Gastroesophageal sphincter (tissue), 4 donors: ENCODE measurements around the gene HOXB4. TPM values are rescaled to one million over a fixed set of nuclear protein-coding genes. Genes with fewer than 3 reads are reported as not detected.

Experiments used
- ATAC-seq: fragments of 150-250 bp; one replicate; pipeline ENCODE4 v1.9.1; 2016; ENCODE audit warnings: mild to moderate bottlenecking, moderate library complexity
- H3K27ac ChIP-seq, 4 donors: fragments of 200-600 bp; sonication (generic) in 3 of 4; 1 replicate in 3 of 4; 2 replicates in 1 of 4; pipeline ENCODE4 v1.5.1; 2016 to 2019
- H3K27me3 ChIP-seq: fragments of 200-600 bp; sonication (generic); one replicate; pipeline ENCODE4 v1.5.1; 2019
- H3K36me3 ChIP-seq, 2 donors: fragments of 200-600 bp; sonication (generic); one replicate each; pipeline ENCODE4 v1.5.1; 2019; ENCODE audit warnings: control low read depth in 1 of 2
- H3K4me1 ChIP-seq, 3 donors: fragments of 200-600 bp; sonication (generic); 1 replicate in 2 of 3; 2 replicates in 1 of 3; pipeline ENCODE4 v1.5.1; 2016 to 2019; ENCODE audit warnings: control low read depth in 2 of 3
- H3K4me3 ChIP-seq, 2 donors: fragments of 200-600 bp; sonication (generic); one replicate each; pipeline ENCODE4 v1.5.1; 2019; ENCODE audit warnings: mild to moderate bottlenecking in 1 of 2, moderate library complexity in 1 of 2
- H3K9me3 ChIP-seq, 3 donors: fragments of 200-600 bp; sonication (generic); one replicate each; pipeline ENCODE4 v1.5.1; 2017 to 2019; ENCODE audit warnings: control low read depth in 2 of 3
- CTCF ChIP-seq, 4 experiments: fragments of 200-600 bp in 2 of 4; fragments of 450-650 bp in 2 of 4; sonication (generic) in 1 of 4; IDR thresholded peaks; one replicate each; pipeline ENCODE4 v1.5.1; 2017 to 2019; ENCODE audit warnings: antibody characterized with exemption in 4 of 4, mild to moderate bottlenecking in 2 of 4, moderate library complexity in 2 of 4
- EP300 ChIP-seq: sonication (generic); formaldehyde crosslinking; IDR thresholded peaks from one replicate; pipeline ENCODE4 v1.6.1; 2017; ENCODE audit warnings: antibody characterized with exemption, mild to moderate bottlenecking
- POLR2A ChIP-seq, 2 donors: fragments of 450-650 bp; IDR thresholded peaks; one replicate each; pipeline ENCODE4 v1.6.1; 2017; ENCODE audit warnings: antibody characterized with exemption in 2 of 2, mild to moderate bottlenecking in 2 of 2, moderate library complexity in 1 of 2
- POLR2AphosphoS5 ChIP-seq: sonication (generic); formaldehyde crosslinking; IDR thresholded peaks from one replicate; pipeline ENCODE4 v1.6.1; 2017; ENCODE audit warnings: antibody characterized with exemption
- WGBS, 2 donors: methylation state at CpG; one replicate each; pipeline ENCODE4 v1.1.5; 2018; ENCODE audit warnings: low coverage in 1 of 2; 5-methylcytosine and 5-hydroxymethylcytosine counted together
- total RNA-seq, 4 donors: library from RNA; depleted of rRNA; stranded (reverse); fragments of >200 nt; gene quantifications; one replicate each; pipeline ENCODE4 v1.1.0, GENCODE V29; 2016

Gene HOXB4
- total RNA-seq, 4 donors from 2014 or later: 3.0 to 12.9 (median 6.9) TPM

GRCh38 chr17:48576479-48577309 is 1.5 kb downstream of the HOXB4 start:
- Histone ChIP-seq H3K4me1 (peaks cover 12 to 90% (median 17%) of the 10 kb centered on the region in 3 donors), H3K9me3 (no peaks in the 10 kb centered on the region), H3K27ac (peak overlapping the region; percentile 97 to 98 (median 97)), H3K4me3 (peak overlapping the region; percentile 66 to 81), H3K27me3 (no peaks in the 10 kb centered on the region), H3K36me3 (no peaks in the 10 kb centered on the region)
- peak; percentile 83 for TF ChIP-seq POLR2AphosphoS5
- no peak for TF ChIP-seq EP300
- peak in 1 of 4 experiments; percentile 6 for TF ChIP-seq CTCF (IDR thresholded peaks at IDR 0.05)
- TF ChIP-seq POLR2A (IDR thresholded peaks at IDR 0.05): peak; percentile 52 to 67
- ATAC-seq: peak; percentile 57
- 0 to 5% methylated on average over 3 to 8 of the region's 43 CpGs for WGBS, 2 donors

- TF ChIP-seq POLR2AphosphoS5 (peak; percentile 40), EP300 (no peak), CTCF (IDR thresholded peaks at IDR 0.05) (no peak)
- Histone ChIP-seq H3K9me3 (no peaks in the 10 kb centered on the region), H3K36me3 (no peaks in the 10 kb centered on the region), H3K27ac (peak overlapping the region; percentile 97 to 98 (median 97)), H3K4me1 (peaks cover 12 to 90% (median 19%) of the 10 kb centered on the region in 3 donors), H3K27me3 (no peaks in the 10 kb centered on the region), H3K4me3 (peak overlapping the region; percentile 66 to 81)
- ATAC-seq: no peak
- WGBS, 2 donors: 15 to 19% methylated on average over 13 to 17 of the region's 22 CpGs
These were observed 2.3 kb downstream of the HOXB4 start for GRCh38 chr17:48575673-48576478.

- Histone ChIP-seq H3K36me3 (no peaks in the 10 kb centered on the region), H3K9me3 (no peaks in the 10 kb centered on the region), H3K4me1 (peaks cover 12 to 90% (median 19%) of the 10 kb centered on the region in 3 donors), H3K27ac (peak overlapping the region; percentile 97 to 98 (median 97)), H3K27me3 (no peaks in the 10 kb centered on the region), H3K4me3 (peak overlapping the region in 1 of 2 donors; percentile 81)
- TF ChIP-seq POLR2A (IDR thresholded peaks at IDR 0.05): no peak
- peak; percentile 3 for TF ChIP-seq POLR2AphosphoS5
- 18 to 19% methylated on average over 7 of the region's 7 CpGs for WGBS, 2 donors
- no peak for ATAC-seq
These were observed 3.0 kb downstream of the HOXB4 start for GRCh38 chr17:48575066-48575582.

- Histone ChIP-seq H3K27ac (peak overlapping the region; percentile 97 to 98 (median 97)), H3K27me3 (no peaks in the 10 kb centered on the region), H3K36me3 (no peaks in the 10 kb centered on the region), H3K4me1 (peaks cover 13 to 90% (median 19%) of the 10 kb centered on the region in 3 donors), H3K9me3 (no peaks in the 10 kb centered on the region), H3K4me3 (peak overlapping the region; percentile 22 to 81)
- WGBS, 2 donors: 10 to 30% methylated on average over 7 to 8 of the region's 8 CpGs
- TF ChIP-seq EP300: no peak
- no peak for TF ChIP-seq POLR2A (IDR thresholded peaks at IDR 0.05)
- ATAC-seq: no peak
These were observed 3.6 kb downstream of the HOXB4 start for GRCh38 chr17:48574505-48575065.

GRCh38 chr17:48571826-48572417 is 6.2 kb downstream of the HOXB4 start:
- Histone ChIP-seq H3K36me3 (no peaks in the 10 kb centered on the region), H3K4me1 (peaks cover 24 to 100% (median 33%) of the 10 kb centered on the region in 3 donors), H3K9me3 (no peaks in the 10 kb centered on the region), H3K27me3 (no peaks in the 10 kb centered on the region), H3K4me3 (peak overlapping the region; percentile 27 to 81), H3K27ac (peak overlapping the region; percentile 97 to 98 (median 97))
- ATAC-seq: no peak
- no peak for TF ChIP-seq CTCF (IDR thresholded peaks at IDR 0.05)
- TF ChIP-seq POLR2A (IDR thresholded peaks at IDR 0.05): no peak
- no peak for TF ChIP-seq EP300
- TF ChIP-seq POLR2AphosphoS5: no peak
- 12% methylated on average over 1 of the region's 1 CpG; no CpG with 5 or more reads in 1 of the 2 donors for WGBS, 2 donors
